ENCODE measurements around the gene ZNF440. TPM values are rescaled to one million over a fixed set of nuclear protein-coding genes. Genes with fewer than 3 reads are reported as not detected.
A peak's percentile ranks its signal among the peaks of the same experiment; 100 is the strongest.
"Not testable (repeated sequence)": the region's sequence is repeated elsewhere in the genome, so short reads cannot be mapped to it uniquely, and the experiment has no call there.

Gene ZNF440
- total RNA-seq, 1 donor from 2014 or later, result 25.8 TPM

DNA sequence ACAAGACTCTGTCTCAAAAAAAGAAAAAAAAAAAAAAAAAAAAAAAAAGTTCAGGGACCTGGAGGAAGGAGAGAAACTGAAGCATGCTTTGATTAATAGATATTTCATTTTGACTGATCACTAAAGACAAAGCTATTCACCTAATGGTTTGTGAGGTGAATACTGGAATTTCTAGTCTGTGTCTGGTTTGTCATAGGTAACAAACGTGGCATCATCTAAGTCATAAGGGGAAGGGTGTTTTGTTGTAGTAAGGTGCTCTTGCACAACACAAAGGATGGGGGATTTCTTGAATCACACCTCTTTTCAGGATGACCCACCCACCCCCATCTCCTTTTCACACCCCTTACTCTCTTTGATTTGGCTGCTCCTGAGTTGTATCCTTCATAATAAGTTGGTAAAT, 59.7 kb downstream of the ZNF440 start:
- Histone ChIP-seq H3K4me1 (no peaks in the 10 kb centered on the region), H3K9me3 (ENCODE audit: low read depth) (peaks cover 10% of the 10 kb centered on the region), H3F3A (ENCODE audit: low read depth) (no peaks in the 10 kb centered on the region), H3K9ac (no peak overlapping the region), H3K36me3 (no peaks in the 10 kb centered on the region), H3K27me3 (no peaks in the 10 kb centered on the region), H3K4me2 (no peak overlapping the region), H2AFZ (replicated peaks) (no peak overlapping the region), H4K20me1 (ENCODE audit: low read depth) (no peaks in the 10 kb centered on the region), H3K27ac (no peak overlapping the region), H3K79me2 (ENCODE audit: low read depth) (no peaks in the 10 kb centered on the region), H3K4me3 (no peak overlapping the region)
- H3K36me3 Mint-ChIP-seq, result peaks cover 3% of the 10 kb centered on the region
- peaks cover 4% of the 10 kb centered on the region for H3K27me3 Mint-ChIP-seq (ENCODE audit: insufficient read depth, low read depth)
- H3K9me3 Mint-ChIP-seq, result peaks cover 29% of the 10 kb centered on the region
- no peak for DNase-seq (ENCODE audit: low spot score)
- no peaks in the 10 kb centered on the region for H3K4me1 Mint-ChIP-seq
- no peak overlapping the region for H3K27ac Mint-ChIP-seq
- no peak overlapping the region for H3K4me3 Mint-ChIP-seq
- TF ChIP-seq EZH2 (IDR thresholded peaks at IDR 0.05) (no peak), EZH2phosphoT487 (IDR thresholded peaks at IDR 0.05) (no peak)
- TF ChIP-seq, protein P1, sequence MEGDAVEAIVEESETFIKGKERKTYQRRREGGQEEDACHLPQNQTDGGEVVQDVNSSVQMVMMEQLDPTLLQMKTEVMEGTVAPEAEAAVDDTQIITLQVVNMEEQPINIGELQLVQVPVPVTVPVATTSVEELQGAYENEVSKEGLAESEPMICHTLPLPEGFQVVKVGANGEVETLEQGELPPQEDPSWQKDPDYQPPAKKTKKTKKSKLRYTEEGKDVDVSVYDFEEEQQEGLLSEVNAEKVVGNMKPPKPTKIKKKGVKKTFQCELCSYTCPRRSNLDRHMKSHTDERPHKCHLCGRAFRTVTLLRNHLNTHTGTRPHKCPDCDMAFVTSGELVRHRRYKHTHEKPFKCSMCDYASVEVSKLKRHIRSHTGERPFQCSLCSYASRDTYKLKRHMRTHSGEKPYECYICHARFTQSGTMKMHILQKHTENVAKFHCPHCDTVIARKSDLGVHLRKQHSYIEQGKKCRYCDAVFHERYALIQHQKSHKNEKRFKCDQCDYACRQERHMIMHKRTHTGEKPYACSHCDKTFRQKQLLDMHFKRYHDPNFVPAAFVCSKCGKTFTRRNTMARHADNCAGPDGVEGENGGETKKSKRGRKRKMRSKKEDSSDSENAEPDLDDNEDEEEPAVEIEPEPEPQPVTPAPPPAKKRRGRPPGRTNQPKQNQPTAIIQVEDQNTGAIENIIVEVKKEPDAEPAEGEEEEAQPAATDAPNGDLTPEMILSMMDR (IDR thresholded peaks at IDR 0.05), result no peak

DNA sequence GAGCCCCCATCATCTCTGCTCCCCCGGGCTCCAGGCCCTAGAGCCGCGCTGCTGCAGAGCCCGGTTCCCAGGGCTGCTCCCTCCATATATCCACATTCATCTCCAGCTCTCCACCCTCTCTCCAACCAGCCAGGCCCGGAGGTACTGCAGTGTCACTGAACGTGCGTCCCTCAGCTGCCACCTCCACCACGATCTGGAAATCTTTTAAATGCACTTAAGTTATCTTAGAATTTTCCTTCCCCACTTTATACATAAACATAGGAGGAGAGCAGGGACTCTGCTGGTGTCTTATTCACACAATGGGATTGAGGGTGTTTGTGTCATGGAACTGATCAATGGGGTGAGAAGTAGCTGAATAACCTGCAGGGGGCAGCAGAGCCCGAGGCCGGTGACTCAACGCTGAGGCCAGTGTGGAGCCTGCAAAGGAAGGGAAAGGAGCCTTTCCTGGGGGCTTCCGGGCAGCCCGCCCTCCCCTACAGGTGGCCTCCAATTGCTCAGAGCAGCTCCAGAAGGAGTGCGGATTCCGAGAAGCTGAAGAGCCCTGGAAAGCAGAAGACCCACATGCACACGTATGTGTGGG, 65.7 kb downstream of the ZNF440 start:
- not testable (repeated sequence) for H3K27ac Mint-ChIP-seq; H3K79me2 ChIP-seq (ENCODE audit: low read depth); H3K4me3 Mint-ChIP-seq; H3K27me3 ChIP-seq; H2AFZ ChIP-seq (replicated peaks); H3K27me3 Mint-ChIP-seq (ENCODE audit: insufficient read depth, low read depth); H3K36me3 Mint-ChIP-seq; H3K27ac ChIP-seq; H3K4me1 Mint-ChIP-seq; H3K9me3 ChIP-seq (ENCODE audit: low read depth); H3K4me1 ChIP-seq; H3K36me3 ChIP-seq; H3K4me3 ChIP-seq; H3K4me2 ChIP-seq; H4K20me1 ChIP-seq (ENCODE audit: low read depth); H3F3A ChIP-seq (ENCODE audit: low read depth); H3K9ac ChIP-seq
- TF ChIP-seq, protein P1 (IDR thresholded peaks at IDR 0.05), result peak; percentile 62
- peaks cover 33% of the 10 kb centered on the region for H3K9me3 Mint-ChIP-seq
- DNase-seq (ENCODE audit: low spot score), result peak; percentile 74

DNA sequence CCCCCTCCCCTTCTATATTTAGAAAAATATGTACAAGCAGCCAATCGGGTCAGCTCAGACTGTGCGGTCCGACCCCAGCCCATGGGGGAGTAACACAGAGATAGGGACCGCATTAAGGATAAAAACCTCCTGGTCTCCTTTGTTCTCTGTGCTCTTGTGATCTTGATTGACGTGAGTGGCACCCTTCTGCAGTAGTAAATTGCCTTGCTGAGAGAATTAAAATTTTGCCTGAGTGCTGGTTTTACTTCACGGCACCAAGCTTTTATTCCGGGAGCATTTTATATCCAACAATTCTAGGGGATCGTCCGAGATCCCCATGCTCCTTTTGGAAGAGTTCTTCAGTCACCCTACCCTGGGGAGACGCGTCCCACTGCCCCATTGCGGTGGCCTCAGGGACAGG, 66.5 kb downstream of the ZNF440 start:
- no peaks in the 10 kb centered on the region for H3K36me3 Mint-ChIP-seq
- Histone ChIP-seq H3K4me3 (no peak overlapping the region), H2AFZ (replicated peaks) (no peak overlapping the region), H3K9me3 (ENCODE audit: low read depth) (no peaks in the 10 kb centered on the region), H3K4me2 (peak overlapping the region; percentile 45), H4K20me1 (ENCODE audit: low read depth) (no peaks in the 10 kb centered on the region), H3K79me2 (ENCODE audit: low read depth) (no peaks in the 10 kb centered on the region), H3K36me3 (no peaks in the 10 kb centered on the region), H3K27me3 (peaks cover 8% of the 10 kb centered on the region), H3K27ac (no peak overlapping the region), H3K4me1 (no peaks in the 10 kb centered on the region), H3F3A (ENCODE audit: low read depth) (no peaks in the 10 kb centered on the region), H3K9ac (no peak overlapping the region)
- no peak overlapping the region for H3K27ac Mint-ChIP-seq
- H3K9me3 Mint-ChIP-seq, result peaks cover 33% of the 10 kb centered on the region
- DNase-seq (ENCODE audit: low spot score), result no peak
- TF ChIP-seq EZH2 (IDR thresholded peaks at IDR 0.05), result no peak
- TF ChIP-seq, protein P1 (IDR thresholded peaks at IDR 0.05), result no peak
- TF ChIP-seq EZH2phosphoT487 (IDR thresholded peaks at IDR 0.05), result no peak
- peaks cover 6% of the 10 kb centered on the region for H3K27me3 Mint-ChIP-seq (ENCODE audit: insufficient read depth, low read depth)
- no peaks in the 10 kb centered on the region for H3K4me1 Mint-ChIP-seq
- no peak overlapping the region for H3K4me3 Mint-ChIP-seq
